ENCODE data around the gene CHRNA4. TPM values are rescaled to one million over a fixed set of nuclear protein-coding genes. Genes with fewer than 3 reads are reported as not detected.

CHRNA4 gene
- total RNA-seq, 2 experiments from 2014 or later: not detected

DNA sequence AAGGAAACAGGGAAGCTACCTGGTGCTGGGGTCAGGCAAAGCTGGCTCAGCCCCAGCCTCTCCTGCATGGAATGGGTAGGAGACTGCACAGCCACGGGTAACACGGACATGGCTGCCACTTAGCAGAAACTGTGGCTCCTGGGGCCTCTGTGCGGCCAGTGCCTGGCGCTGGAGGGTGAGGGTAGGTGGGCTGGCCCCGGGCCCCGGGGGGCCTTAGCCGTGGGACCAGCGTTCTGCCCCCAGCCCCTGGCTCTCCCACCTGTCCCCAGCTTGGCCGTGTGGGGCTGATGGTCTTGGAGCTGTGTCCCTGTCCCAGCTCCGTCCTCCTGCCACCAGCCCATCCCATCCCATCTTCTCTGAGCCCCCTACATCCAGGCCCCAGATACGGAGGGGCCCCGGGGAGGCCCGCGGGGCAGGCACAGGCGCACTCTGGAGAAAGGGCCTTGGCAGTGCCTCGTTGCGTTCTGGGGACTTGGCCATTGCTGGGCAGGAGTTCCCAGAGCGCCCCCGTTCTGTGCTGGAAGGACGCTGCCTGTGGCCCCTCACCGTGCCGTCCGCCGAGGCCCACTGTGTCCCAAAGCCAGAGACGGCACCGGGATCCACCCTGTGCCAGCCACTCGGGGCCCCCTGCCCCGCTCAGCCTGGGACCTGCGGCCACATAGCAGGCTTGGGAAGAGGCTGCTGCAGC lies 12.2 kb downstream of the CHRNA4 start:
- H3K4me1 Mint-ChIP-seq: no peaks in the 10 kb centered on the region
- no peaks in the 10 kb centered on the region for H3K36me3 Mint-ChIP-seq (ENCODE audit: low read depth)
- intact Hi-C loops (cut with DNase I, micrococcal nuclease): no loop called here
- H3K27ac Mint-ChIP-seq: no peak overlapping the region
- DNase-seq: no peak
- ChIA-PET CTCF (no interaction called here), POLR2A (no interaction called here)
- H3K27me3 Mint-ChIP-seq: peaks cover under 1% of the 10 kb centered on the region
- no peak for ATAC-seq
- H3K4me3 Mint-ChIP-seq: no peak overlapping the region
- H3K9me3 Mint-ChIP-seq (ENCODE audit: low read depth): peaks cover 3% of the 10 kb centered on the region

DNA sequence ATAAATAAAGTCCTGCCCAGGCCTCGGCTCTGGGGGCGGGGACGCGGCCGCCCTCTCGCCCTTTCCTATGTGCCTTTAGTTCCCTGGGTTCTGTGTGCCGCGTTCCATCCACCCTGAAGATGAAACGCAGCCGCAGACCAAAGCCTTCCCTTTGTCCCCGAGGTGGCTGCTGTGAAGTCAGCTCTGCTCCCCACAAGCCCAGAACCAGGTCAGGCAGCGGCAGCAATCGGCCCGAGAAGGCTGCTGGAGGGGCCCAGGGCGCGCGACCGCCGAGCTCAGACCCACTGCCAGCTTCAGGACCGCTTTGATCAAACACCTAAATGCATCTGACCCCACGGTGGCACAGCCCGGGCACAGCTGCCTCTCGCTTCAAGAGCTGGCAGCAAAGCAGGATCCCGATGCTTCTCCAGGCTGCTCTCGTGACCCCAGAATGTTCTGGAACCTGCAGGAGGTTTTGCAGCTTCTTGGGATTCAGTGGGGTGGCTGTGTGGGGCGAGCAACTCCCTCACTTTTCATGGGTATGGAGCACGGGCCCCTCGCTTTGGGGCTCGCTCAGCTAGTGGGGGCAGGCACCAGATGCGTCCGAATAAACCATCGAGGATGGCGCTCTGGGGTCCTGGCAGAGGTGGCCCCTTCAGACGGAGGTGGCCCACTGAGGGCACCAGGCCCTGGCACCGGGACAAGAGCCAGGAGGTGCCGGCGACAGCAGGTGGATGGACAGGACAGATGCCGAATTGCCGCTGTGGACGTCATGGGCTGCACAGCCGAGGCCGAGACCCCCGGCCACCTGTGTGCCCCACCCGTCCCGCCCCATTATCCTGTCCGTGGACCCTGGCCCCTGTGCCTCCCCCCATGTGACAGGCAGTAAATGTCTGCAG lies 13.0 kb downstream of the CHRNA4 start:
- Mint-ChIP-seq H3K27me3 (peaks cover 3% of the 10 kb centered on the region), H3K4me3 (no peak overlapping the region), H3K36me3 (ENCODE audit: low read depth) (no peaks in the 10 kb centered on the region), H3K27ac (no peak overlapping the region), H3K9me3 (ENCODE audit: low read depth) (peaks cover 3% of the 10 kb centered on the region), H3K4me1 (no peaks in the 10 kb centered on the region)
- CTCF ChIA-PET: interaction anchor here (1.0 kb wide), 1 partner anchor 14 kb away, joined by 3 read pairs; no protein-coding TSS in a partner anchor
- POLR2A ChIA-PET: no interaction called here
- intact Hi-C loops (cut with DNase I, micrococcal nuclease): no loop called here
- no peak for DNase-seq
- ATAC-seq: no peak

DNA sequence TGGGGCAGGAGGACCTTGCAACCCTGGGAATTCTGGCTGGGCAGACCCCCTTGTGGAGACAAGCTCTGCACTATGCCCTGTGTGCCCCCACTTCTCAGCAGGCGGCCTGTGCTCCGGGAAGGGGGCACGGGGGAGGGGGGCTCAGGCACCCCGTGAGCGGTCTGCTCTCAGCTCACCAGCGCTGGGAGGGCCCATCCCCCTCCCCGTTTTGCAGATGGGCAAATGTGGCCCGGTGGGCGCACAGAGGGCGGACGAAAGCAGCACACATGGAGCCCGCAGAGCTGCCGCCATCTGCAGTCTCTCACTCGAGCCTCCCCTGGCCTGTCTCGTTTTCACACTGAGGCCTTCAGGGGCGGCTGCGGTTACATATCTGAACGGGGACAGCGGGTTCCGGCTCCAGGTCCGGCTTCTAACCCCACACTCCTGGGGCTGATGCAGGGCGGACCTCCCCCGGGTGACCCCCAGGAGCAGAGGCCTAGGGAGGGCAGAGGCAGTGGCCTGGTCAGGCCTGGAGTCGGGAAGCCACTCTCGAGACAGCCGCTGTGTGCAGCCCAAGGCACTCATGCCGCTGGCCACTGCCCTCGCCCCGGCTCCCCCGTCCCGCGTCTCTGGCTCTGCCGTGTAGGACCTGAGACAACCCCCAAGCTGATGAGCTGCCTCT lies 13.9 kb downstream of the CHRNA4 start:
- H3K27ac Mint-ChIP-seq: no peak overlapping the region
- H3K36me3 Mint-ChIP-seq (ENCODE audit: low read depth): no peaks in the 10 kb centered on the region
- no peaks in the 10 kb centered on the region for H3K4me1 Mint-ChIP-seq
- intact Hi-C loops (cut with DNase I, micrococcal nuclease): no loop called here
- no peak for DNase-seq
- H3K4me3 Mint-ChIP-seq: no peak overlapping the region
- H3K9me3 Mint-ChIP-seq (ENCODE audit: low read depth): peaks cover 3% of the 10 kb centered on the region
- H3K27me3 Mint-ChIP-seq: peaks cover 4% of the 10 kb centered on the region
- no peak for ATAC-seq
- ChIA-PET CTCF (interaction anchor here (1.0 kb wide), 1 partner anchor 13 kb away, joined by 3 read pairs; no protein-coding TSS in a partner anchor), POLR2A (no interaction called here)

DNA sequence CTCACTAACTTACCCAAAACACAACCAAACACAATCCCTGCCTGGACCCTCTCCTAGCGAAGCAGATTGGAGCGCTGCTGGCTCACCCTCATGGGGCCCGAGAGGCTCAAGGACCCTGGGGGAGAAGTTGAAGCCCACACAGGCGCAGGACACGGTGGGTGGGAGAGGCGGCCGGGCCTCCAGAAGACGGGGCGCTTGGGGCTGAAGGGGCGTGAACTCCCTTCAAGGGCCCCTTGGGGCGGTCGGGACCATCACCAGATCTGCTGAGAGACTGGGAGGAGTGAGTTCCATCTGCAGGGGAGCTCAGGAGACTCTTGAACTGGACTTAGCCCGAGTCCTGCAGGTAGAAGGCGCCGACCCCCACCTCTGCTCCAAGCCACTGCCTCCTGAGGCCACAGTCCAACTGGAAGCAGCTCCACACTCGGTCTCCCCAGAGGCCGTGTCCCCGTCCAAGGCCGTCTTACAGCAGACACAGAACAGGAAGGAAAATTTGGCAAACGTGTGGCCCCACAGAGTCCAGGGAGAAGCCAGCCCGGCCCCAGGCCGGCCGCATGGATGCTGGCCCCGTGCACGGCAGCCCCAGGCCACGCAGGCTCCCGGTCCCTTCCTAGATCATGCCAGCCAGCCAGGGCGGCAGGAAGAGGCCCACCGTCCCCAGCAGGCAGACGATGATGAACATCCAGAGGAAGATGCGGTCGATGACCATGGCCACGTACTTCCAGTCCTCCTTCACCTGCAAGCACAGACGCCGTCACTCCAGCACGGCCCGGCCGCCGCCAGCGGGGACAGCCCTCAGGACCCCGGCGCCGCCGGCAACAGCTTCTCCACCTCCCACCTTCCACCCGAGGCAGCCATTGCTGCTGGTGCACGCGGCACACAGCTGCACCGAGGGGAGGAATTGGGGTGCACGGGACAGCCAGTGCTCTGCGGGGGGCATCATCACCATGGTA lies 14.7 kb downstream of the CHRNA4 start:
- CTCF ChIA-PET: no interaction called here
- Mint-ChIP-seq H3K36me3 (ENCODE audit: low read depth) (no peaks in the 10 kb centered on the region), H3K4me3 (no peak overlapping the region), H3K27ac (no peak overlapping the region), H3K9me3 (ENCODE audit: low read depth) (peaks cover 3% of the 10 kb centered on the region), H3K27me3 (peaks cover 10% of the 10 kb centered on the region), H3K4me1 (no peaks in the 10 kb centered on the region)
- intact Hi-C loops (cut with DNase I, micrococcal nuclease): no loop called here
- DNase-seq (no peak), ATAC-seq (no peak)
- POLR2A ChIA-PET: no interaction called here

DNA sequence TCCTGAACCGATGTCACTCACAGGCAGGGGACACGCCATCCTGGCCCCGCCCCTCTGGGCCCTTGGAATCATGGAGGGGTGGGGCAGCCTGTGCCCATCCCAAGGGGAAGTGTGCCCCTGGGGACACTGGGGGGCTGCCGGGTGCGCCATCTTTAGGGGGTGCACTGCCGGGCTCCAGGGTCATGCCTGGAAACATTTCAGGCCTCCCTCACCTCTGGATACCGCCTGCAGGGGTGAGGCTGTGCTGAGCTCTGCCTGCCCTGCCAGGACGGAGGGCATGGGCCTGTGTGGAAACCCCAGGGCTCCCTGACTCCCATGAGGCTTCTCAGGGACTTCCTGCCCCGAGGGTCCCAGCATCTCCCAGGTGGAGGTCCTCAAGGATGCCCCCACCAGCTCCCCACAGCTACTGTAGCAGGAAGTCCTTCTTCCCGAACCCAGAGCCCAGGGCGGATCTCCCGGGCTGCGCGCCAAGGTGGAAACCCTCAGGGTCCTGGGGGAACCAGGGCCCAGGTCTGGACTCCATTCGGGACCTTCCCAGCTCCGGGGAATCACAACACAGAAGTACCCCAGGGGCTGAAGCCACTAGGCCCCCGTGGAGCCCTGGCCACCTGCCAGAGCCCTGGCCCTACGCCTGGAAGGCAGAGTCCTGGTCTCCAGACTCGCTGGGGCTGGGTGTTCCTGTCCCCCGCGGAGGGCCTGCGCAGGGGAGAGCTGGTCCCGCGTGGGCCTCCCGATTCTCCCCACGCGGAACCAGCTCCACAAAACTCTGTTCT lies 15.6 kb downstream of the CHRNA4 start:
- CTCF ChIA-PET: interaction anchor here (1.1 kb wide), 1 partner anchor 35 kb away, joined by 3 read pairs; no protein-coding TSS in a partner anchor

DNA sequence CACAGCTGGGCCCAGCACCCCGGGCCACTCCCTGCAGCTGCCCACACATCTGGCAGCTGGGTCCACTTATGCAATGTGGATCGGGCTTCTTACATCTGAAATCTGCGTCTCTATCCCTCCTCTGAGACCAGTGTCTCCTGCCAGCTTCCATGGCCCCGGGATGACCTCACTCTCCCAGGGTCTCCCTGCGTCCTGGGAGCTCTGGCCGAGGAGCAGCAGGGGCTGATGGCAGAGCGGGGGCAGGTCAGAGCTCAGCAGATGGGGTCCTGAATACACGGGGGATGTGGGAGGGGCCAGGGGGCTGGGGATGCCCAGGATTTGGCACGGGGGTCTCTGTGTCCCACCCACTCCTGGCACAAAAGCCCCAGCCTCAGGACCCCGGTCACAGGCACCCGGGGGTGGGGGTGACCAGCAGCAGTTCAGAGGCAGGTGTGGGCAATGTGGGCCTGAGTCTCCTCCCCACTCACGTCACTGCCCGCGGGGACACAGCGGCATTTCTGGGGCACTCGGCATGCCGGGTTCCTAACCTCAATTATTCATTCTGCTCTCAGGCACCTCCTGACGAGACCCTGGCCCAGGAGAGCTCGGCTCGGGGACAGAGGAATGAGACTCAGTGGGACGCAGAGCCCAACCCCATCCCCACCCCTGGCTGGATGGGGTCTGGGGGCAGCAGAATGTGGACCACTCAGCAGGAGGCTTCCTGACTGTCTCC lies 16.4 kb downstream of the CHRNA4 start:
- H3K4me3 Mint-ChIP-seq: no peak overlapping the region

More for the DNA sequence above, 15.6 kb downstream of the CHRNA4 start:
- Mint-ChIP-seq H3K27ac (no peak overlapping the region), H3K4me1 (no peaks in the 10 kb centered on the region), H3K27me3 (peaks cover 15% of the 10 kb centered on the region), H3K4me3 (no peak overlapping the region), H3K9me3 (ENCODE audit: low read depth) (no peaks in the 10 kb centered on the region), H3K36me3 (ENCODE audit: low read depth) (no peaks in the 10 kb centered on the region)
- DNase-seq: no peak
- ATAC-seq: no peak
- POLR2A ChIA-PET: no interaction called here
- intact Hi-C loops (cut with DNase I, micrococcal nuclease): no loop called here

DNA sequence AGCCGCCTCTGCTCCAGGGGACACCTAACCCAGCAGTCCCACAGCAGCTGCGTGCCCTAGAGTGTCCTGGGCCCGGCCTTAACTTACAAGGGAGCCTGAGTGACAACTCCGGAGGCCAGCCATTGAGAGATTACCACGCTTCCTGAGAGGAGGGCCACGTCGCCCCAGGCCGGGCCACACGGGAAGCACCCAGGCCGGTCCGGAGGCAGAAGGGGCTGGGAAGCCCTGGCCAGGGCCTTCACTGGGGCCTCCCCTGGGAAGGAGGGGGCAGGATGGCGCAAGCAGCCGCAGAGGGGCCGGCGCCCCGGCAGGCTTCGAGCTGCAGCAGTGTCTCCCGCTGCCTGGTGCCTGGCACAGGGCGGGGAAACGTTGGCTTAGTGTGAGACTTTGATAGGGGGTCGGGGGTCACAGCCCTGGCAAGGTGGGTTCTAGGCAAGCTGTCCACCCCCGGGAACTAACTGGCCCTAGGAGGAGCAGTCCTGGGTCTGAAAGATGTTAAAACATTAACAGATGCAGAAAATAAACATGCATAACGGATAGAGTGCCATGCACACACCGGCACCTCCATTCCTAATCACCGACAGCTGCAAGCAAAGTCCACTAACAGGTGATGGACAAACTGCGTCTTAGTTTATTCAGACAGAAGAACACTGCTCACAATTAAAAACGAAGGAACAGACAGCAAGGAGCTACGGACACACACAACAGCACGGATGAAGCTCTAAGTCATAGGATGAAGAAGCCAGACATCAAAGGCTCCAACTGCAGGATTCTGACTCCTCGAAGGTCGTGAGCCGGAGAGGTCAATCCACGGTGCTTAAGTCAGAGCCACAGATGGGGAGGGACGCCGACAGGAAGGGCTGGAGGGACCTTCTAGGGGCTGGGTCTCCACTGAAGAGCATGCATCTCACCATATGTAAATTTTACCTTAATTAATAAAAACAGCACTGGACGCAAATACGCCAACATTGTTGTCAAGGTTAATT lies 17.4 kb downstream of the CHRNA4 start:
- peaks cover 4% of the 10 kb centered on the region for H3K9me3 Mint-ChIP-seq (ENCODE audit: low read depth)
- no peak for ATAC-seq
- H3K36me3 Mint-ChIP-seq (ENCODE audit: low read depth): no peaks in the 10 kb centered on the region
- intact Hi-C loops (cut with DNase I, micrococcal nuclease): no loop called here
- no peaks in the 10 kb centered on the region for H3K4me1 Mint-ChIP-seq
- ChIA-PET CTCF (interaction anchor here (0.7 to 1.1 kb wide), 2 partner anchors 37 to 89 kb away, joined by 3 read pairs; no protein-coding TSS in a partner anchor), POLR2A (no interaction called here)
- H3K27ac Mint-ChIP-seq: no peak overlapping the region
- DNase-seq: no peak
- no peak overlapping the region for H3K4me3 Mint-ChIP-seq
- H3K27me3 Mint-ChIP-seq: peaks cover 15% of the 10 kb centered on the region

More for the DNA sequence above, 16.4 kb downstream of the CHRNA4 start:
- ATAC-seq (no peak), DNase-seq (no peak)
- ChIA-PET POLR2A (no interaction called here), CTCF (interaction anchor here (0.7 to 1.1 kb wide), 2 partner anchors 36 to 90 kb away, joined by 3 read pairs; no protein-coding TSS in a partner anchor)
- intact Hi-C loops (cut with DNase I, micrococcal nuclease): no loop called here
- Mint-ChIP-seq H3K27me3 (peaks cover 15% of the 10 kb centered on the region), H3K9me3 (ENCODE audit: low read depth) (no peaks in the 10 kb centered on the region), H3K27ac (no peak overlapping the region), H3K36me3 (ENCODE audit: low read depth) (no peaks in the 10 kb centered on the region), H3K4me1 (no peaks in the 10 kb centered on the region)

DNA sequence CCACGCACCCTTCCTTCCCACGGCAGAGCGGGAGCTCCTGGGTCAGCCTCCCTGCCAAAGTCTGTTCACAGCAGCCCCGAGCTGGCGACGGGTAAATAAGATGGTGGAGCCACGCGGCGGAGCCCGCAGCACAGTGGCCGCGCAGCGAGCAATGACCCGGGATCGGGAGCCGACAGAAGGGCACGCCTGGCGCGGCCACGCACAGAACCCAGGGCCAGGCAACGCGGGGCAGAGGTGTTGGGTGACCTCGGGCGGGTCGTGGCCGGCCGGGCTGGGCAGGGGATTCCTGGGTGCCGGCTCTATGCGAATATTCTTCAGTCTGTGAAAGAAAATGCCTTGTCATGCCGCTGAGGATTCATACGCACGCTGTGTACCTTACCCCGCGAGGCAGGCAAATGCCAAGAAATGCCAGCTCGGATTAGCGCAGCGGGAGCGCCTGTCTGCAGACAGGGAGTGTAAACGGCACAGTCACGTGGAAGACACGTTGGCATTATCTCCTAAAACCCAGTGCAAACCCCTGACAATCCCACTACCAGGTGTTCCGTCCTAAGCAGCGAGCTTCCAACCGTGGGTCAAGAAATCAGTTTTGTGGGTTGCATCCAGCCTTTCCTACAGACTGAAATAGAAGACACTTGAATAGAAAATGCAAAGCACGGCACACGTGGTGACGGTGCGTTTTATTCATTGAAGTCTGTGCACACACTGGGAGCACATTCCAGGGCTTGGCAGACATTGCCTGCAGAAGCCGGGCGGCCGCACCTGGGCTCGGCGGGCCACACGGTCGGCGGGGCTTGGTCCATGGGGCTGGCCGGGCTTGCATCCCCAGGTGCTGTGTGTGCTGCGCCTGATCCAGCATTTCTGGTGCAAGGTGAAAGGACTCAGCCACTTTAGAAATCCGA lies 18.3 kb downstream of the CHRNA4 start:
- intact Hi-C loops (cut with DNase I, micrococcal nuclease): no loop called here
- ATAC-seq: no peak
- no peak overlapping the region for H3K4me3 Mint-ChIP-seq
- H3K27ac Mint-ChIP-seq: no peak overlapping the region
- DNase-seq: no peak
- ChIA-PET CTCF (no interaction called here), POLR2A (no interaction called here)
- H3K36me3 Mint-ChIP-seq (ENCODE audit: low read depth): no peaks in the 10 kb centered on the region
- no peaks in the 10 kb centered on the region for H3K4me1 Mint-ChIP-seq
- peaks cover 19% of the 10 kb centered on the region for H3K27me3 Mint-ChIP-seq
- H3K9me3 Mint-ChIP-seq (ENCODE audit: low read depth): peaks cover 4% of the 10 kb centered on the region
